ENCODE results near the gene MEF2C. TPM values are rescaled to one million over a fixed set of nuclear protein-coding genes. Genes with fewer than 3 reads are reported as not detected.

Gene MEF2C
- total and polyA plus RNA-seq, 2 of the 13 experiments (the other 11 are each of a cell fraction or from before 2014, with no cell fraction given): 0.02 TPM; not detected in 1

GRCh38 chr5:88688156-88688983 lies 194.6 kb downstream of the MEF2C start:
- Histone ChIP-seq H3K79me2 (ENCODE audit: insufficient read depth, low read length) (no peaks in the 10 kb centered on the region), H3K27ac (ENCODE audit: extremely low read length, insufficient read depth, low read length) (no peak overlapping the region), H3K9ac (ENCODE audit: insufficient read depth, low read depth, low read length) (no peak overlapping the region), H2AFZ (ENCODE audit: low read length) (no peak overlapping the region), H3K36me3 (replicated peaks in 1 of 2; ENCODE audit: control insufficient read depth in 1 of 2, insufficient read depth in 2 of 2, low read length in 2 of 2) (no peaks in the 10 kb centered on the region), H3K4me3 (replicated peaks in 1 of 3; ENCODE audit: insufficient read depth in 1 of 3, low read depth in 2 of 3, low read length in 3 of 3) (no peak overlapping the region), H3K4me1 (ENCODE audit: insufficient read depth, low read length) (no peaks in the 10 kb centered on the region), H4K20me1 (ENCODE audit: insufficient read depth, low read length) (no peaks in the 10 kb centered on the region), H3K27me3 (ENCODE audit: control insufficient read depth in 1 of 2, insufficient read depth in 2 of 2, low read length in 2 of 2) (peaks cover 6 to 89% of the 10 kb centered on the region in 2 experiments; a peak in 3 of 5 replicates), H3K4me2 (ENCODE audit: low read depth, low read length) (no peak overlapping the region), H3K9me3 (ENCODE audit: low read length) (no peaks in the 10 kb centered on the region)
- BruUV-seq (replicated peaks): no TSS peak
- no peak for FAIRE-seq
- DNase-seq (ENCODE audit: low spot score): no peak
- intact Hi-C loops (cut with micrococcal nuclease; ENCODE audit: unreplicated experiment) (no loop called here), in situ Hi-C loops (cut with HindIII; ENCODE audit: extremely low pct_ligation_motif_present, low pct_unique_long_range_greater_than_20kb) (loop anchor here (5.0 to 25.0 kb wide), 2 partner anchors 906 to 1276 kb away; partner anchors contain the start of gene CCNH)
- WGBS (ENCODE audit: low lambda C conversion rate): 35% methylated on average over 11 of the region's 13 CpGs
- POLR2A ChIA-PET: no interaction called here
- no peak for ATAC-seq
- TF ChIP-seq MAF1 (CRISPR knock-in tag; IDR thresholded peaks at IDR 0.05; ENCODE audit: borderline replicate concordance) (no peak), TBP (CRISPR knock-in tag; IDR thresholded peaks at IDR 0.05) (no peak), ZNF619 (CRISPR knock-in tag; IDR thresholded peaks at IDR 0.05) (no peak), TERF1 (CRISPR knock-in tag; IDR thresholded peaks at IDR 0.05) (no peak), POLR2G (IDR thresholded peaks at IDR 0.05; ENCODE audit: low read depth, low read length) (no peak), ZNF572 (CRISPR knock-in tag; IDR thresholded peaks at IDR 0.05) (no peak), RFXAP (CRISPR knock-in tag; IDR thresholded peaks at IDR 0.05; ENCODE audit: borderline replicate concordance) (no peak), NFYB (CRISPR knock-in tag; IDR thresholded peaks at IDR 0.05) (no peak), ZNF280D (CRISPR knock-in tag; IDR thresholded peaks at IDR 0.05) (no peak), MATR3 (CRISPR knock-in tag; IDR thresholded peaks at IDR 0.05) (no peak), IRF2 (CRISPR knock-in tag; IDR thresholded peaks at IDR 0.05) (no peak)
- CTCF ChIA-PET (ENCODE audit: low intra/inter-chr PET ratio, low total read pairs): no interaction called here
